Stomach (tissue), 9 donors: Measurements from ENCODE around the gene MRE11. TPM values are rescaled to one million over a fixed set of nuclear protein-coding genes. Genes with fewer than 3 reads are reported as not detected.

Experiments
- DNase-seq, 2 donors: peaks; one replicate each; pipeline versions ENCODE4 v3.0.0 to v3.0.0-alpha.2; 2013 to 2019
- H3K27ac ChIP-seq, 5 donors: fragments of 200-600 bp in 4 of 5; sonication (generic) in 4 of 5; one replicate each; pipeline ENCODE4 v1.5.1; 2013 to 2019; ENCODE audit warnings: mild to moderate bottlenecking in 1 of 5, moderate library complexity in 1 of 5
- H3K27me3 ChIP-seq, 3 donors: fragments of 200-600 bp; sonication (generic); one replicate each; pipeline ENCODE4 v1.5.1; 2017 to 2019; ENCODE audit warnings: mixed run types in 1 of 3
- H3K36me3 ChIP-seq, 4 donors: fragments of 200-600 bp; sonication (generic); 1 replicate in 3 of 4; 2 replicates in 1 of 4; pipeline ENCODE4 v1.5.1; 2016 to 2019
- H3K4me1 ChIP-seq, 4 donors: fragments of 200-600 bp; sonication (generic); one replicate each; pipeline ENCODE4 v1.5.1; 2016 to 2019
- H3K4me3 ChIP-seq, 4 donors: fragments of 200-600 bp; sonication (generic) in 3 of 4; one replicate each; pipeline ENCODE4 v1.5.1; 2016 to 2019; ENCODE audit warnings: mild to moderate bottlenecking in 1 of 4
- H3K9me3 ChIP-seq, 4 donors: fragments of 200-600 bp; sonication (generic); one replicate each; pipeline ENCODE4 v1.5.1; 2016 to 2019
- EP300 ChIP-seq: sonication (generic); formaldehyde crosslinking; IDR thresholded peaks from one replicate; pipeline ENCODE4 v1.6.1; 2017; ENCODE audit warnings: antibody characterized with exemption
- POLR2A ChIP-seq, 4 donors: fragments of 450-650 bp; IDR thresholded peaks; one replicate each; pipeline ENCODE4 v1.6.1; 2016; ENCODE audit warnings: antibody characterized with exemption in 4 of 4, control low read depth in 2 of 4, mild to moderate bottlenecking in 1 of 4, moderate library complexity in 1 of 4
- POLR2AphosphoS5 ChIP-seq, 3 donors: sonication (generic); formaldehyde crosslinking; IDR thresholded peaks; one replicate each; pipeline ENCODE4 v1.6.1; 2016; ENCODE audit warnings: antibody characterized with exemption in 3 of 3
- WGBS, 5 donors: extraction: QIAGEN DNeasy Blood & Tissue Kit in 3 of 5; methylation state at CpG; one replicate each; pipeline versions ENCODE4 v1.1.5 to v1.1.7; 2013 to 2018; 5-methylcytosine and 5-hydroxymethylcytosine counted together
- intact Hi-C: fragments of 100-400 bp; cut with DNase I; formaldehyde crosslinking; loops from one replicate; pipeline ENCODE4 v1.15.1; 2023; ENCODE audit warnings: low total_unique reads
- polyA plus RNA-seq, 3 donors: library from polyadenylated mRNA; stranded (reverse); fragments of 200-250 nt; gene quantifications; one replicate each; pipeline ENCODE4 v1.2.3, GENCODE V29; 2013
- total RNA-seq, 5 donors: library from RNA; depleted of rRNA; stranded (reverse); fragments of >200 nt; gene quantifications; one replicate each; pipeline versions ENCODE4 v1.1.0 to v1.2.3, GENCODE V29; 2014 to 2016
- TF ChIP-seq, protein P1 (sequence below), 7 experiments: fragments of 450-650 bp in 4 of 7; fragments of 200-600 bp in 3 of 7; sonication (generic) in 3 of 7; IDR thresholded peaks; one replicate each; pipeline ENCODE4 v1.5.1; 2016 to 2019; ENCODE audit warnings: antibody characterized with exemption in 7 of 7, control low read depth in 2 of 7, mild to moderate bottlenecking in 1 of 7
- donor health status: healthy with polysubstance abuse.
- donor health status: Bipolar disorder and iron deficiency.
- donor health status: healthy.

The MRE11 gene
- total and polyA plus RNA-seq, 8 donors = 1.5 to 39.3 (median 6.3) TPM

DNA sequence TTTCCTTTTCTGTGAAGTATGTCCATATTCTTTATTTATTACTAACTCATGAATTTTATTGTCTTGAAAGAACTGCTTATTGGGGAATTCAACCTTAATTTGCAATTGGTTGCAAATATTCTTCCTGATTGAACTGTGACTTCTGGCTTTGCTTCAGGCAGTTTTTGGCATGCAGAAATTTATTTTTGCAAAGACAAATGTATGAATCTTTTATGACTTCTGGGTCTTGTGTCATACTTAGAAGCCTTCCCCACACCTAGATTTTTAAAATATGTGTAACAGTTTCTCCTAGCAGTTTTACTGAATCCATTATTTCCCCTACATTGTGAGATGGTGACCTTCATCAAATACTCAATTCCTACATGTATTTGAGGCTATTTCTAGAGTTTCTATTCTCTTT, 12.3 kb downstream of the MRE11 start:
- Histone ChIP-seq H3K4me1 (no peaks in the 10 kb centered on the region), H3K36me3 (peaks cover 8 to 98% (median 90%) of the 10 kb centered on the region in 4 donors), H3K9me3 (no peaks in the 10 kb centered on the region), H3K27me3 (no peaks in the 10 kb centered on the region), H3K4me3 (no peak overlapping the region), H3K27ac (no peak overlapping the region)
- intact Hi-C loops = no loop called here
- DNase-seq = no peak
- TF ChIP-seq POLR2A (IDR thresholded peaks at IDR 0.05) (no peak), EP300 (no peak), POLR2AphosphoS5 (IDR thresholded peaks at IDR 0.05) (no peak)
- TF ChIP-seq, protein P1, sequence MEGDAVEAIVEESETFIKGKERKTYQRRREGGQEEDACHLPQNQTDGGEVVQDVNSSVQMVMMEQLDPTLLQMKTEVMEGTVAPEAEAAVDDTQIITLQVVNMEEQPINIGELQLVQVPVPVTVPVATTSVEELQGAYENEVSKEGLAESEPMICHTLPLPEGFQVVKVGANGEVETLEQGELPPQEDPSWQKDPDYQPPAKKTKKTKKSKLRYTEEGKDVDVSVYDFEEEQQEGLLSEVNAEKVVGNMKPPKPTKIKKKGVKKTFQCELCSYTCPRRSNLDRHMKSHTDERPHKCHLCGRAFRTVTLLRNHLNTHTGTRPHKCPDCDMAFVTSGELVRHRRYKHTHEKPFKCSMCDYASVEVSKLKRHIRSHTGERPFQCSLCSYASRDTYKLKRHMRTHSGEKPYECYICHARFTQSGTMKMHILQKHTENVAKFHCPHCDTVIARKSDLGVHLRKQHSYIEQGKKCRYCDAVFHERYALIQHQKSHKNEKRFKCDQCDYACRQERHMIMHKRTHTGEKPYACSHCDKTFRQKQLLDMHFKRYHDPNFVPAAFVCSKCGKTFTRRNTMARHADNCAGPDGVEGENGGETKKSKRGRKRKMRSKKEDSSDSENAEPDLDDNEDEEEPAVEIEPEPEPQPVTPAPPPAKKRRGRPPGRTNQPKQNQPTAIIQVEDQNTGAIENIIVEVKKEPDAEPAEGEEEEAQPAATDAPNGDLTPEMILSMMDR (IDR thresholded peaks at IDR 0.05) = no peak

DNA sequence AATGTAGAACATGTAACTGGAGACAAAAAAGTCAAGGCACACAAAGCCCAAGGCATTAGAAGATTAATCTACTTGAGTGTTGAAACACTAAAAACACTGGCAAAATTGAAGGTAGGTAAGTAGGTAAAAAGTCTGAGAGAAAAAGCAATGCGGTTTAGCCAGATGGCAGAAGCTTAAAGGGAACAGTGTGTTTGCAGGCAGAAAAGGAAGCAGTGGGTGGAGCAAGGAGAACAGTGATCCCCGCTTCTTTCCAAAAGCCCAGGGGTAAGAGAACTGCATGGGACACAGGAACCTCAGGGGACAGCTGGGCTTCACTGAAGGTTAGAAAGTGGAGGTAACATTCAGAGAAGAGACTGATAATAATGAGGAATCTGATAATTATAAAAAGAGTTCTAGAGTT, 16.0 kb downstream of the MRE11 start:
- H3K27ac ChIP-seq = no peak overlapping the region
- no peaks in the 10 kb centered on the region for H3K27me3 ChIP-seq
- H3K36me3 ChIP-seq = peaks cover 6 to 92% (median 74%) of the 10 kb centered on the region in 4 donors
- no peak for DNase-seq
- H3K9me3 ChIP-seq = no peaks in the 10 kb centered on the region
- intact Hi-C loops = no loop called here
- 71 to 91% (median 84%) methylated on average over 2 of the region's 2 CpGs for WGBS, 5 donors
- peaks cover 0 to 4% (median 0%) of the 10 kb centered on the region in 4 donors for H3K4me1 ChIP-seq
- no peak for TF ChIP-seq POLR2AphosphoS5 (IDR thresholded peaks at IDR 0.05)
- TF ChIP-seq, protein P1 (IDR thresholded peaks at IDR 0.05) = no peak
- no peak for TF ChIP-seq EP300
- no peak for TF ChIP-seq POLR2A (IDR thresholded peaks at IDR 0.05)
- H3K4me3 ChIP-seq = no peak overlapping the region

DNA sequence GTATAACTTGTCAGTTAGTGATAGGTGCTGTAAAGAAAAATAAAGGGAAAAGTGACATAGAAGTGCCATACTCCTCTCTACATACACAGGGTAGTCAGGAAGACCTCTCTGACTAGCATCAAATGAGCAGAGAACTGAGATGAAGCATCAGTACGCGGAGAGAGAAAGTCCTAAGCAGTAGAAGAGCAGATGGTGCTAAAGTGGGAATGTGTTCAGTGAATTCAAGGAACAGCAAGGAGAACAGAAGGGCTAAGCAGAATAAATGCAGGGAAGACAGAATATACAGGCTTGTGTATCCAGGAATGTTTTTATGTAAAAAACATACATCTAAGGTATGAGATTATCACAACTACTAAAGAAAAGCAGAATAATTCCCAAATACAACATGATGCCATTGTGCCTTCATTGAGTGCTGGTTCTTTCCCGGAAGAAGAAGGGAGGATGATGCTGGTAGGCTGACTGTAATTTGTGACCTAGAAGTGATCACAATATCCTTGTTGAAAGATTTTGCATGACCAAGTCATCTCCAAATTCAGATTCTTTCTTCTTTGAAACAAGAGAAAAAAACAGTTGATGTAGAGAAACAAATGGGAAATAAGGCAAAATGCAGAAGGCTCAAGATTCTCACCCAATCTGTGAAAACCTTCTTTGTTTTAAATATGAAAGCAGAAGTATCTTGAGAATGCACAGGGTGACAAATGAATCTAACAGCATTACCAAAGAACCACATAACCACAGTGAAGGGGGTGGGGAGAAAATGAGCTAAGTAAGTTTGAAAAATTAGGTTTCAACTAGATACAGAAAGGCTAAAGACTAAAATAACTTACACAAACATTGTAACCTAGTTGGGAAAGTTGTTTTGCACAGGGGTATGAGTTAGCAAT, 20.5 kb downstream of the MRE11 start:
- intact Hi-C loops = no loop called here
- H3K9me3 ChIP-seq = no peaks in the 10 kb centered on the region
- no peaks in the 10 kb centered on the region for H3K27me3 ChIP-seq
- TF ChIP-seq EP300 (no peak), POLR2A (IDR thresholded peaks at IDR 0.05) (no peak), POLR2AphosphoS5 (IDR thresholded peaks at IDR 0.05) (no peak)
- TF ChIP-seq, protein P1 (IDR thresholded peaks at IDR 0.05) = no peak
- DNase-seq = peak in 1 of 2 donors; percentile 27
- H3K4me3 ChIP-seq = no peak overlapping the region
- peaks cover 6 to 84% (median 68%) of the 10 kb centered on the region in 4 donors for H3K36me3 ChIP-seq
- peaks cover 0 to 4% (median 0%) of the 10 kb centered on the region in 4 donors for H3K4me1 ChIP-seq
- H3K27ac ChIP-seq = no peak overlapping the region
- WGBS, 5 donors = 91 to 98% (median 94%) methylated on average over 3 of the region's 3 CpGs

DNA sequence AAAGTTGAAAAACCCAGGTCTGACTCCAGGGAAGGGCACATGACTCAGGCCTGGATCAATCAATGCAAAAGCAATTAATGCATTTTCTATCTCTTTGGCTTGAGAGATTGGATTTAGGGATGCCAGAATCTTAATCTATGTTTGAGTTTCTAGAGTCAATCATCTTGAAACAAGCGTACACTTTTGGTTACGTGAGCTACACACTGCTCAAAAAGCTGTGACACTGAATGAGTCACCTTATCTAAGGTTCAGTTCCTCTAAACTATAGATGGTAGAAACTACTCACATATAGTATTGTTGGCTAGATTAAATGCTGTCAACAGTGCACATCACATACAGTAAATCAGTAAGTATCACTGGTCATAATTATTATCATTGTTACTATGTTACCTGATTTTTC, 24.2 kb downstream of the MRE11 start:
- H3K4me1 ChIP-seq = peaks cover 0 to 4% (median 0%) of the 10 kb centered on the region in 4 donors
- no peak overlapping the region for H3K4me3 ChIP-seq
- TF ChIP-seq, protein P1 (IDR thresholded peaks at IDR 0.05) = no peak
- TF ChIP-seq POLR2AphosphoS5 (IDR thresholded peaks at IDR 0.05) = no peak
- no peak for TF ChIP-seq POLR2A (IDR thresholded peaks at IDR 0.05)
- no peak for TF ChIP-seq EP300
- DNase-seq = no peak
- no peaks in the 10 kb centered on the region for H3K9me3 ChIP-seq
- intact Hi-C loops = no loop called here
- no peaks in the 10 kb centered on the region for H3K27me3 ChIP-seq
- peaks cover 0 to 80% (median 73%) of the 10 kb centered on the region in 4 donors for H3K36me3 ChIP-seq
- H3K27ac ChIP-seq = no peak overlapping the region
- 49 to 78% (median 66%) methylated on average over 2 of the region's 2 CpGs for WGBS, 5 donors
